Measurements from ENCODE around the gene RCBTB1. TPM values are rescaled to one million over a fixed set of nuclear protein-coding genes. Genes with fewer than 3 reads are reported as not detected.

Gene RCBTB1
- total and polyA plus RNA-seq, 10 of the 15 experiments (the other 5 are each of a cell fraction or from before 2014, with no cell fraction given), result 5.1 to 13.5 (median 11.2) TPM

DNA sequence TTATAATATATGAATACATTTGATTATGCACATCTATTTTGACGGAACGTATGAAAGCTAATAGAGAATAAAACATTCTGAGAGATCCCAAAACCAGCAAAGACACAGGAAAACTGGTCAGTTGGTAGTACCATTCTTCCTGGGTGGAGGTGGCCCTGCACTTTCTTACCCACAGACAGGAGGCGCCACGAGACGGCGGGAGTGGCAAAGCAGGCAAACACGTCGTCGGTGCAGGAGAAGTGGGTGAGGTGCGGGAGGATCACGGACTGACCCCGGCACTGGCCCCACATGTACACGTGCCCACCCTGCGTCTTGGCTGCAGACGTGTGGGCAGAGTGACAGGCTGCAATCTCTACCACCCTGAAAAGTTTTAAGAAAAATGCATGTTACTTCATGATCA is 36.1 kb downstream of the RCBTB1 start:
- 84% methylated on average over 15 of the region's 15 CpGs for WGBS (ENCODE audit: insufficient coverage, insufficient replicate concordance, low lambda C conversion rate, missing lambda C conversion rate)
- peaks cover 0 to 14% of the 10 kb centered on the region in 2 experiments for H3K36me3 ChIP-seq (ENCODE audit: control insufficient read depth in 2 of 2, insufficient read depth in 2 of 2, low read length in 1 of 2)
- no peak overlapping the region for H3K27ac ChIP-seq (ENCODE audit: control insufficient read depth, insufficient read depth)

More for the DNA sequence above, 36.1 kb downstream of the RCBTB1 start:
- TF ChIP-seq IKZF2 (IDR thresholded peaks at IDR 0.05) (no peak), SUZ12 (IDR thresholded peaks at IDR 0.05; ENCODE audit: unreplicated experiment) (no peak), IKZF1 (conservative IDR thresholded peaks at IDR 0.05) (no peak), FOXM1 (IDR thresholded peaks at IDR 0.05; ENCODE audit: low read depth, low read length) (no peak), ZNF622 (IDR thresholded peaks at IDR 0.05) (no peak), NFYB (IDR thresholded peaks at IDR 0.05; ENCODE audit: insufficient read depth, low read depth, low read length) (no peak), PAX8 (IDR thresholded peaks at IDR 0.05) (no peak), SMC3 (IDR thresholded peaks at IDR 0.05; ENCODE audit: borderline replicate concordance, low read length) (no peak), EZH2 (IDR thresholded peaks at IDR 0.05; ENCODE audit: borderline replicate concordance, control insufficient read depth, low read depth, low read length) (no peak), MYC (IDR thresholded peaks at IDR 0.05; ENCODE audit: insufficient read depth, insufficient read length, insufficient replicate concordance, low read length, severe bottlenecking) (no peak)
- TF ChIP-seq, protein P1, sequence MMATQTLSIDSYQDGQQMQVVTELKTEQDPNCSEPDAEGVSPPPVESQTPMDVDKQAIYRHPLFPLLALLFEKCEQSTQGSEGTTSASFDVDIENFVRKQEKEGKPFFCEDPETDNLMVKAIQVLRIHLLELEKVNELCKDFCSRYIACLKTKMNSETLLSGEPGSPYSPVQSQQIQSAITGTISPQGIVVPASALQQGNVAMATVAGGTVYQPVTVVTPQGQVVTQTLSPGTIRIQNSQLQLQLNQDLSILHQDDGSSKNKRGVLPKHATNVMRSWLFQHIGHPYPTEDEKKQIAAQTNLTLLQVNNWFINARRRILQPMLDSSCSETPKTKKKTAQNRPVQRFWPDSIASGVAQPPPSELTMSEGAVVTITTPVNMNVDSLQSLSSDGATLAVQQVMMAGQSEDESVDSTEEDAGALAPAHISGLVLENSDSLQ (IDR thresholded peaks at IDR 0.05), result no peak
- TF ChIP-seq, protein P2, sequence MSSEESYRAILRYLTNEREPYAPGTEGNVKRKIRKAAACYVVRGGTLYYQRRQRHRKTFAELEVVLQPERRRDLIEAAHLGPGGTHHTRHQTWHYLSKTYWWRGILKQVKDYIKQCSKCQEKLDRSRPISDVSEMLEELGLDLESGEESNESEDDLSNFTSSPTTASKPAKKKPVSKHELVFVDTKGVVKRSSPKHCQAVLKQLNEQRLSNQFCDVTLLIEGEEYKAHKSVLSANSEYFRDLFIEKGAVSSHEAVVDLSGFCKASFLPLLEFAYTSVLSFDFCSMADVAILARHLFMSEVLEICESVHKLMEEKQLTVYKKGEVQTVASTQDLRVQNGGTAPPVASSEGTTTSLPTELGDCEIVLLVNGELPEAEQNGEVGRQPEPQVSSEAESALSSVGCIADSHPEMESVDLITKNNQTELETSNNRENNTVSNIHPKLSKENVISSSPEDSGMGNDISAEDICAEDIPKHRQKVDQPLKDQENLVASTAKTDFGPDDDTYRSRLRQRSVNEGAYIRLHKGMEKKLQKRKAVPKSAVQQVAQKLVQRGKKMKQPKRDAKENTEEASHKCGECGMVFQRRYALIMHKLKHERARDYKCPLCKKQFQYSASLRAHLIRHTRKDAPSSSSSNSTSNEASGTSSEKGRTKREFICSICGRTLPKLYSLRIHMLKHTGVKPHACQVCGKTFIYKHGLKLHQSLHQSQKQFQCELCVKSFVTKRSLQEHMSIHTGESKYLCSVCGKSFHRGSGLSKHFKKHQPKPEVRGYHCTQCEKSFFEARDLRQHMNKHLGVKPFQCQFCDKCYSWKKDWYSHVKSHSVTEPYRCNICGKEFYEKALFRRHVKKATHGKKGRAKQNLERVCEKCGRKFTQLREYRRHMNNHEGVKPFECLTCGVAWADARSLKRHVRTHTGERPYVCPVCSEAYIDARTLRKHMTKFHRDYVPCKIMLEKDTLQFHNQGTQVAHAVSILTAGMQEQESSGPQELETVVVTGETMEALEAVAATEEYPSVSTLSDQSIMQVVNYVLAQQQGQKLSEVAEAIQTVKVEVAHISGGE (CRISPR knock-in tag; IDR thresholded peaks at IDR 0.05), result no peak
- no peaks in the 10 kb centered on the region for H3K9me3 ChIP-seq (replicated peaks; ENCODE audit: control insufficient read depth, insufficient read depth, low read length)
- intact Hi-C loops (cut with micrococcal nuclease; ENCODE audit: unreplicated experiment) (no loop called here), in situ Hi-C loops (cut with MboI) (no loop called here)
- BruUV-seq (replicated peaks), result no TSS peak
- no peaks in the 10 kb centered on the region for H3K4me1 ChIP-seq (ENCODE audit: control insufficient read depth, insufficient read depth, low read length)
- no peak for FAIRE-seq
- H3K79me2 ChIP-seq (ENCODE audit: control insufficient read depth, insufficient read depth, low read length), result no peaks in the 10 kb centered on the region
- RAD21 ChIA-PET (ENCODE audit: unreplicated experiment), result no interaction called here
- H3K4me2 ChIP-seq (ENCODE audit: control insufficient read depth, insufficient read depth), result no peak overlapping the region
- POLR2A ChIA-PET, result no interaction called here
- no peak overlapping the region for H2AFZ ChIP-seq (ENCODE audit: control insufficient read depth, low read depth, low read length)
- no peak overlapping the region for H3K4me3 ChIP-seq
- no peak for ATAC-seq
- CTCF ChIA-PET, result no interaction called here
- H3K27me3 ChIP-seq (replicated peaks in 1 of 2; ENCODE audit: control insufficient read depth in 2 of 2, insufficient read depth in 2 of 2, low read length in 1 of 2), result no peaks in the 10 kb centered on the region
- H3K9ac ChIP-seq (ENCODE audit: control insufficient read depth, insufficient read depth, low read length), result no peak overlapping the region
- DNase-seq (ENCODE audit: low read depth, low spot score), result no peak
- SMC1A ChIA-PET (ENCODE audit: uncharacterized antibody, unreplicated experiment), result no interaction called here
- no peaks in the 10 kb centered on the region for H4K20me1 ChIP-seq (ENCODE audit: control insufficient read depth, insufficient read depth)

All from GM12878 (cell line).